Type B pancreatic cell (in vitro differentiated cells): ENCODE measurements around the gene RNF220. TPM values are rescaled to one million over a fixed set of nuclear protein-coding genes. Genes with fewer than 3 reads are reported as not detected.

Experiments used
- DNase-seq: peaks from one replicate; pipeline ENCODE4 v3.0.0; 2021; ENCODE audit warnings: mixed read lengths; ENCODE audit not compliant: unreplicated experiment; ENCODE audit errors: extremely low spot score
- H3K27ac Mint-ChIP-seq: 2 replicates; pipeline ENCODE4 v1.8.0; 2021; ENCODE audit warnings: mild to moderate bottlenecking, mixed read lengths
- H3K27me3 Mint-ChIP-seq: 2 replicates; pipeline ENCODE4 v1.8.0; 2021; ENCODE audit warnings: mixed read lengths
- H3K36me3 Mint-ChIP-seq: 2 replicates; pipeline ENCODE4 v1.8.0; 2021; ENCODE audit warnings: mixed read lengths
- H3K4me1 Mint-ChIP-seq: one replicate; pipeline ENCODE4 v1.8.0; 2021; ENCODE audit warnings: mixed read lengths; ENCODE audit not compliant: unreplicated experiment
- H3K4me3 Mint-ChIP-seq: 2 replicates; pipeline ENCODE4 v1.8.0; 2021; ENCODE audit warnings: mild to moderate bottlenecking, mixed read lengths
- H3K9me3 Mint-ChIP-seq: 2 replicates; pipeline ENCODE4 v1.8.0; 2021; ENCODE audit warnings: mixed read lengths
- CTCF ChIP-seq: fragments of 200-600 bp; sonication (generic); conservative IDR thresholded peaks from 2 replicates; pipeline ENCODE4 v1.5.0; 2021; ENCODE audit warnings: antibody characterized with exemption, mild to moderate bottlenecking
- total RNA-seq: library from RNA; stranded (reverse); gene quantifications from 2 replicates; pipeline ENCODE4 v1.2.1, GENCODE V29; 2021; ENCODE audit warnings: low replicate concordance

Gene RNF220
- total RNA-seq, 1 donor from 2014 or later: 87.1 TPM

GRCh38 chr1:44513111-44513510 is 108.1 kb downstream of the RNF220 start:
- no peak for TF ChIP-seq CTCF
- H3K27me3 Mint-ChIP-seq: peaks cover 63% of the 10 kb centered on the region
- H3K36me3 Mint-ChIP-seq: no peaks in the 10 kb centered on the region
- H3K4me3 Mint-ChIP-seq: no peak overlapping the region
- no peak overlapping the region for H3K27ac Mint-ChIP-seq
- no peak for DNase-seq
- H3K4me1 Mint-ChIP-seq: peaks cover 26% of the 10 kb centered on the region
- no peaks in the 10 kb centered on the region for H3K9me3 Mint-ChIP-seq

- Mint-ChIP-seq H3K27me3 (peaks cover 63% of the 10 kb centered on the region), H3K4me1 (peaks cover 26% of the 10 kb centered on the region), H3K9me3 (no peaks in the 10 kb centered on the region), H3K36me3 (no peaks in the 10 kb centered on the region), H3K27ac (no peak overlapping the region), H3K4me3 (no peak overlapping the region)
- no peak for TF ChIP-seq CTCF
- no peak for DNase-seq
Measured at GRCh38 chr1:44514673-44515072, 109.6 kb downstream of the RNF220 start.

GRCh38 chr1:44515416-44515815 is 110.4 kb downstream of the RNF220 start:
- H3K27ac Mint-ChIP-seq: no peak overlapping the region
- no peak for DNase-seq
- H3K27me3 Mint-ChIP-seq: peaks cover 68% of the 10 kb centered on the region
- H3K4me1 Mint-ChIP-seq: peaks cover 23% of the 10 kb centered on the region
- no peak overlapping the region for H3K4me3 Mint-ChIP-seq
- H3K36me3 Mint-ChIP-seq: no peaks in the 10 kb centered on the region
- no peak for TF ChIP-seq CTCF
- H3K9me3 Mint-ChIP-seq: no peaks in the 10 kb centered on the region

GRCh38 chr1:44519035-44519676 is 114.1 kb downstream of the RNF220 start:
- TF ChIP-seq CTCF: no peak
- H3K9me3 Mint-ChIP-seq: no peaks in the 10 kb centered on the region
- H3K36me3 Mint-ChIP-seq: no peaks in the 10 kb centered on the region
- no peak overlapping the region for H3K27ac Mint-ChIP-seq
- peaks cover 67% of the 10 kb centered on the region for H3K27me3 Mint-ChIP-seq
- no peaks in the 10 kb centered on the region for H3K4me1 Mint-ChIP-seq
- no peak overlapping the region for H3K4me3 Mint-ChIP-seq
- DNase-seq: no peak

GRCh38 chr1:44521378-44522080 is 116.5 kb downstream of the RNF220 start:
- no peak for TF ChIP-seq CTCF
- Mint-ChIP-seq H3K9me3 (no peaks in the 10 kb centered on the region), H3K27me3 (peaks cover 46% of the 10 kb centered on the region), H3K27ac (no peak overlapping the region), H3K4me1 (no peaks in the 10 kb centered on the region), H3K36me3 (no peaks in the 10 kb centered on the region), H3K4me3 (no peak overlapping the region)
- no peak for DNase-seq
